ENCODE results near the gene COA8. TPM values are rescaled to one million over a fixed set of nuclear protein-coding genes. Genes with fewer than 3 reads are reported as not detected.

COA8 gene
- total and polyA plus RNA-seq, 9 donors = 36.6 to 61.2 (median 48.7) TPM

DNA sequence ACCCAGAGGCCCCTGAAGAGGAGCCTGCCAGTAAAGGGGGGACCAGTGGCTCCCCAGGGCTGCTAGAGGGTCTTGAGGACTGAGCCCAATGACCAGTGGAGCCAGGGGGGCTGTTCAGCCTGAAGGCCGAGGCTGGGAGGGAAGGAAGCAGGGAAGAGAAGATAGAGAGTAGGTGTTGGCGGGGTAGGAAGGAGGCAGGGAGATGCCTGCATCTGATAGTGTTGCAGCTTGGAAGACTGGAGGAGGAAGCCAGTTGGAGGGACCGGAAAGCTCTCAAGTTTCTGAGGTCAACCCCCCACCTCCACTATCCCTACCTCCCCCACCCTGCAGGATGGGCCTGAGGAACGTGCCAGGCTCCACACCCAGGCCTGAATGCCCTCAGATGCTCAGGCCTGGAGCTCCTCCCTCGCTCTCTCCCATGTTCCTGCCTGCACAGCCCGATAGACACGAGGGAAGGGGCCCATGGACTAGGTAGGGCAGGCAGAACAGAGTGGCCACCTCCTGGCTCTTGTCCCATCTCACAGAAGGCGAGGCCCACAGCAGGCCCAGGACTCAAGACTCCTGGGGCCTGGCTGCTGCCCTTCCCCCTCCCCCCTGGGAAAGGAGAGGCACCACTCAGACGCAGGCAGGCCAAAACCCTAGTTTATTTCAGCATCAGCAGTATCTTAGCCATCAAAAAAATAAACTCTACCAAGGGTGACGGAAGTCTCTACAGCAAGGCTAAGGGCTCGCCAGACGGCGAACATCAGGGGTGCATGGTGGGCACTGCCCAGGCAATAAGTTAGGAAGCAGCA, 43.5 kb upstream of the COA8 start:
- WGBS (ENCODE audit: insufficient coverage) = 60% methylated on average over 4 of the region's 13 CpGs
- no peak overlapping the region for H3K4me3 ChIP-seq (ENCODE audit: low read length)
- H3K27ac ChIP-seq (ENCODE audit: low read length) = no peak overlapping the region
- H3K9me3 ChIP-seq (replicated peaks; ENCODE audit: control insufficient read depth, low read depth, low read length) = no peaks in the 10 kb centered on the region
- DNase-seq = no peak
- peaks cover 11% of the 10 kb centered on the region for H3K36me3 ChIP-seq (ENCODE audit: control insufficient read depth, insufficient read depth, low read length)
- peaks cover 57% of the 10 kb centered on the region for H3K4me1 ChIP-seq (ENCODE audit: control insufficient read depth, insufficient read depth, low read length)
- peaks cover 30% of the 10 kb centered on the region for H3K27me3 ChIP-seq (ENCODE audit: control insufficient read depth, insufficient read depth, low read length)

DNA sequence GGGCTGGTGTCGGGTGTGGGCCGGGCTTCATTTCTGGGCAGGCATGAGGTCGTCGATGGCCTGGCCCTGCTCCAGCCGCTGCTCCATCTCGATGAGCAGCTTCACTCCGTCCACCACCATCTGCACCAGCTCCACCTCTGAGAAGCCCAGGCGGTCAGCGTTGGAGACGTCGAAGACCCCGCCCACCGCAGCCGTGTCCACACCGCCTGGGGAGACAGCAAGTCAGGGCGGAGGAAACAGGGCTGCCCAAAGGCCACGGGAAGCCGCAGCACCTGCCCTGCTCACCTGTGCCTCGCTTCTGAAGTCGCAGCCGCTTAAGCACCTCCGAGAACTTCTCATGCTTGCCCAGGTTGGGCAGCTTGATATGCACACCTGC, 42.9 kb upstream of the COA8 start:
- peaks cover 32% of the 10 kb centered on the region for H3K27me3 ChIP-seq (ENCODE audit: control insufficient read depth, insufficient read depth, low read length)
- H3K27ac ChIP-seq (ENCODE audit: low read length) = no peak overlapping the region
- no peaks in the 10 kb centered on the region for H3K9me3 ChIP-seq (replicated peaks; ENCODE audit: control insufficient read depth, low read depth, low read length)
- H3K4me3 ChIP-seq (ENCODE audit: low read length) = no peak overlapping the region
- DNase-seq = no peak
- H3K36me3 ChIP-seq (ENCODE audit: control insufficient read depth, insufficient read depth, low read length) = peaks cover 11% of the 10 kb centered on the region
- 73% methylated on average over 15 of the region's 22 CpGs for WGBS (ENCODE audit: insufficient coverage)
- H3K4me1 ChIP-seq (ENCODE audit: control insufficient read depth, insufficient read depth, low read length) = peaks cover 63% of the 10 kb centered on the region

DNA sequence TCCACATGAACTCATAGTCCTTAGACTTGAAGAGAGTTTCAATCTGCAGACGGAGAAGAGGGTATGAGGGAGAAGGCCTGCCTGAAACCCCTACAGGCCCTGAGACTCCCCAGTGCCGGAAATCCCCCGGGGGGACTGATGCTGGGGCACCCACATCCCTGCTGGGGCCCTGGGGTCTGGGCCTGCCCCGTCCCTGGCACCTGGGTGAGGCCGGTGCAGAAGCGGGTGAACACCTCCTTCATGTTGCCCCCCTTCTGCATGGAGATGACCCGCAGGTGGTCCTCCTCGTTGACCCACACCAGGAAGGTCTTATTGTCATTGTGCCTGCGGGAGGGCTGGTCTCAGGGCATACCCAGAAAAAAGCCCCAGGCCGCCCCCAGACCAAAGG, 42.5 kb upstream of the COA8 start:
- H3K4me3 ChIP-seq (ENCODE audit: low read length) = peak overlapping the region; percentile 50
- peaks cover 32% of the 10 kb centered on the region for H3K27me3 ChIP-seq (ENCODE audit: control insufficient read depth, insufficient read depth, low read length)
- WGBS (ENCODE audit: insufficient coverage) = 79% methylated on average over 6 of the region's 10 CpGs
- H3K27ac ChIP-seq (ENCODE audit: low read length) = no peak overlapping the region
- H3K4me1 ChIP-seq (ENCODE audit: control insufficient read depth, insufficient read depth, low read length) = peaks cover 66% of the 10 kb centered on the region
- H3K9me3 ChIP-seq (replicated peaks; ENCODE audit: control insufficient read depth, low read depth, low read length) = no peaks in the 10 kb centered on the region
- DNase-seq = no peak
- H3K36me3 ChIP-seq (ENCODE audit: control insufficient read depth, insufficient read depth, low read length) = peaks cover 11% of the 10 kb centered on the region

DNA sequence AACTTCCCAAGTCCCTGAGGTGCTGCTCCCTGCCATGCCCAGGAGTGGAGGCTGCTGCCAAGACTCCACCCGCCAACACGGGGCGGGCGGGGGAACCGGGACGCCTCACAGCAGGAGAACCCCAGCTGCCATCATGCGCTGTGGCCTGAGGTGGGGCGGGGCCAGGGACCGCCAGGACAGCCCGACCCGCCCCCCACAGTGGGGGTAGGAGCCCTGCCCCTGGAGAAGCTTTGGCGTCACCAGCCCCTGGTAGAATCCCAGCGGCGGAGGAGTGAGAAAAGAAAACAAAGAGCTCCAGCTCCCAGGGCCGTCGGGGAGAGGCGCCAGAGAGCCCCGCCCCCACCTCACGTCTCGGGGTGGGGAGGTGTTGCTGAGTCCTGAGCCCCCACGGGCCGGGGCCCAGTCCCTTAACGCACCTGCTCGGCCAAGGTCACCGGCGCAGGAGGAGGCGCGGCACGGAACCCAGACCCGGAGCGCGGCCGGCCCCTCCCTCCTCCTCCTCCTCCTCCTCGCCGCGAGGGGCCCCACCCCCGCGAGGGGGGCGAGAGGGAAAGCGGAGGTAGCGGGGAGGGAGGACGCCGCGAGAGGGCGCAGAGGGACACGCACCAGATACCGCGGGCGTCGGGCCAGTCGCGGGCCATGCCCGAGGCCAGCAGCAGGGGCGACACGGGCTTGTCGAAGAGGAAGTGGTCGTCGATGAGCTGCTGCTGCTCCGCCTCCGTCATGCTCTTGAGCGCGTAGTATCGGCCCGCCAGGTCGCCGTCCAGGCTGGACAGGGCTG, 41.9 kb upstream of the COA8 start:
- Histone ChIP-seq H3K4me3 (ENCODE audit: low read length) (peak overlapping the region; percentile 50), H3K36me3 (ENCODE audit: control insufficient read depth, insufficient read depth, low read length) (peaks cover 11% of the 10 kb centered on the region), H3K27ac (ENCODE audit: low read length) (no peak overlapping the region), H3K9me3 (replicated peaks; ENCODE audit: control insufficient read depth, low read depth, low read length) (no peaks in the 10 kb centered on the region), H3K27me3 (ENCODE audit: control insufficient read depth, insufficient read depth, low read length) (peaks cover 32% of the 10 kb centered on the region), H3K4me1 (ENCODE audit: control insufficient read depth, insufficient read depth, low read length) (peaks cover 69% of the 10 kb centered on the region)
- 2% methylated on average over 45 of the region's 66 CpGs for WGBS (ENCODE audit: insufficient coverage)
- peak; percentile 86 for DNase-seq

DNA sequence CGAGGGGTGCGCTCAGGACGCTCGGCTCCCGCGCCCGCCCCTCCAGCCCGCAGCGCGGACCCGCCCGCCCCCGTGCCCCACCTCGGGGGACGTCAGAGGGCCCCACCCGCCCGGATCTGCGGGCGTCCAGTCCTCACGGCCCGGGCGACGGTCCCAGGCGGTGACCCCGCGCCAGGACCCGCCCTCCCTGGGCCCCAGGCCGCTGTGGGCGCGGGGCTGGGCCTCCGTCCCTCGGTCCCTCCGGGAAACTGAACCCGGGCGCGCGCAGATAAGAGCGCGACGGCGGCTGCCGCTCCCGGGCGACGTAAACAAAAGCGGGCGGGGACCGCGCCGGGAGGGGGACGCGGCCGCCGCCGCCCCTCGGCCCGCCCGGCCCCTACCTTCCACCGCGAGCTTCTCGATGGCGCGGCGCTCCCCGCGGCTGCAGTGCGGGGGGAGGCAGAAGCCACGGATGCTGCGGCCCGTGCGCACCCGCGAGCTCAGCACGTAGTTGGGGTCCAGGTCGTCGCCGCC, 41.3 kb upstream of the COA8 start:
- no peaks in the 10 kb centered on the region for H3K9me3 ChIP-seq (replicated peaks; ENCODE audit: control insufficient read depth, low read depth, low read length)
- peak overlapping the region; percentile 51 for H3K4me3 ChIP-seq (ENCODE audit: low read length)
- WGBS (ENCODE audit: insufficient coverage) = 0% methylated on average over 77 of the region's 77 CpGs
- peaks cover 11% of the 10 kb centered on the region for H3K36me3 ChIP-seq (ENCODE audit: control insufficient read depth, insufficient read depth, low read length)
- H3K4me1 ChIP-seq (ENCODE audit: control insufficient read depth, insufficient read depth, low read length) = peaks cover 73% of the 10 kb centered on the region
- H3K27me3 ChIP-seq (ENCODE audit: control insufficient read depth, insufficient read depth, low read length) = peaks cover 32% of the 10 kb centered on the region
- DNase-seq = no peak
- H3K27ac ChIP-seq (ENCODE audit: low read length) = no peak overlapping the region

DNA sequence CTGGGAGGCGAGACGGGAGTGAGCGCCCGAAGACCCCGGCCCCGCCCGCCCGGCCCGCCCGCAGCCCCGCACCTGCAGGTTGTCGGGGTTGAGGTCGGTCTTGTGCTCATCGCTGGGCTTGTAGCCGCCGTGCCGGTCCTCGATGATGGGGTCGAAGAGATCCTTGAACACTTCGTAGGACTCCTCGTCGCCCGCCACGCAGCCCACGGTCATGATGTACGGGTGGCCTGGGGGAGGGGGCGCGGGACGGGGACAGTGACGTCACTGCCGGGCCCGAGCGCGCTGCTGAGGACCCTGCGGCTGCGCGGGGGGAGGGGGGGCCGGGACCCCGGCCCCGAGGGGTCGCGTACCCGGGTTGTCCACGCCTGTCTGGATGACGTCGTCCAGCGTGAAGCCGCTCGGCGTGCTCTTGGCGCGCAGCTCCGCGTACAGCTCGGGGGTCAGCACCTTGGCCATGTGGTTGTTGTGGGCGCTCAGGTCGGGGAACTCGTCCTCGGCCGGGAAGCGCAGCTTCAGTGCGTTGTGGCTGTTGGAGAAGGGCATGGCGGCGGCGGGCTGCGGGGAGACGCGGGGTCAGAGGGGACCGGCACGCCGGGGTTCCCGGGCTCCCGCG, 40.7 kb upstream of the COA8 start:
- Histone ChIP-seq H3K4me1 (ENCODE audit: control insufficient read depth, insufficient read depth, low read length) (peaks cover 76% of the 10 kb centered on the region), H3K9me3 (replicated peaks; ENCODE audit: control insufficient read depth, low read depth, low read length) (no peaks in the 10 kb centered on the region), H3K27me3 (ENCODE audit: control insufficient read depth, insufficient read depth, low read length) (peaks cover 32% of the 10 kb centered on the region), H3K36me3 (ENCODE audit: control insufficient read depth, insufficient read depth, low read length) (peaks cover 11% of the 10 kb centered on the region), H3K27ac (ENCODE audit: low read length) (no peak overlapping the region), H3K4me3 (ENCODE audit: low read length) (peak overlapping the region; percentile 51)
- under 1% methylated on average over 73 of the region's 74 CpGs for WGBS (ENCODE audit: insufficient coverage)
- DNase-seq = peak; percentile 43

DNA sequence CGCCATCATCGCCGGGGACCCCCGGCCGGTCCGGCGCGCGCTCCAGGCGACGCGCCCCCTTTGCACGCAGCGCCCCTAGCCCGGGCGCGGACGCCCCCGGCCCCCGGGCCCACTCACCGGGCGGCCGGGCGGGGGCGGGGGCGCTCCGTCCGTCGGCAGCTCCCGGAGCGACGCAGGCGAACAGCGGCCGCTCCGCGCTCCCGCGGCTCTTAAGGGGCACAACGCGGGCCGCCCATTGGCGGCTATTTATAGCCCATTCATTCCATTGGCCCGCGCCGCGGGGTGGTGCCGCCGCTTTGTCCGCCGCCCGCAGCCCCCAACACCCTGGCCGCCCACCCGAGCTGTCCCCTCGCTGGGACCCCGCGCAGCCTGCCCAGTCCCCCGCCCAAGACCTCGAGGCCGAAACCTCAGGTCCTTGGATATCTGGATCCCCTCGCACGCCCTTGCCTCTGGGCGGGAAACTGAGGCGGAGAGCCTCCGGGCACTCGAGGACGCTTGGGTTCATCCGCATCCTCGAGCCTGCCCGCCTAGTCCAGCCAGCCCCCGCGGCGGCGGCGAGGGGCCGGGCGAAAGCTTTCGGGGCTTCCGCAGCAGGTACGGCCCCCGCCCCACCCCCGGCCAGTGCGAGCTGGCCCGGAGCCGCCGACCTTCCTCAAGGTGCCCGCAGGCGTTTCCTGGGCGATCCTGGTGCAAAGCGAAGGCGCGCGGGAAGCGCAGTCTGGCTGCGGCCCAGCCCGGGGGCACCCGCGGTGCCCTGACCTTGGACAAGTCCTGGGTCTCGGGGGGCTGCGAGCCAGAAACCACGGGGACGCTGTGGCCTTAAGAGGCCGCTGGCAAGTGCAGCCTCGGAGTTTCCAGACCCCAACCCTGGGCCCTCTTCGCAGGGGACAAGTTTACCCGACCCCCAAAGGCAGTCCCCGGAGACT, 39.8 kb upstream of the COA8 start, which contains the start of gene CKB:
Gene CKB, minus strand, starts transcription at position 182 of the 926 bp plus-strand sequence. CDS start 337 bp downstream, outside the sequence.
- DNase-seq = peak; percentile 79
- Histone ChIP-seq H3K4me3 (ENCODE audit: low read length) (peak within 1 kb of the TSS; percentile 51), H3K27me3 (ENCODE audit: control insufficient read depth, insufficient read depth, low read length) (peaks cover 32% of the 10 kb centered on the region), H3K27ac (ENCODE audit: low read length) (no peak within 1 kb of the TSS), H3K9me3 (replicated peaks; ENCODE audit: control insufficient read depth, low read depth, low read length) (no peaks in the 10 kb centered on the region), H3K36me3 (ENCODE audit: control insufficient read depth, insufficient read depth, low read length) (peaks cover 11% of the 10 kb centered on the region), H3K4me1 (ENCODE audit: control insufficient read depth, insufficient read depth, low read length) (peaks cover 75% of the 10 kb centered on the region)
- WGBS (ENCODE audit: insufficient coverage) = under 1% methylated on average over 103 of the region's 107 CpGs

DNA sequence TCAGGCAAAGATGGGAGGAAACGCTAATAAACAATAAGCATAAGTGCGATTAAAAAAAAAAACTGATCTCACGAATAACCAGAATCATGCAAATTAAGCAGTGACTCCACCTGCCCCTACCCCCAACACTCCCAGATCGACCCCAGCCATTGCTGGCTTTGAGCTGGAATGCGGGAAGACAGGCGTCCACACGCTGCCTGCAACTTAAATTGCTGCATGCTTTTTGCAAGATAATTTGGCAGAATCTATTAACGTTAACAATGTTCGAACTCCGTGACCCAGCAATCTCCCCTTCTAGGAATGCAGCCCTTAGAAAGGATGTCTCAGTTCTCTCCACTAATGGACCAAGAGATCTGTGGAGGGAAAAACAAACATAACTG, 39.2 kb upstream of the COA8 start:
- peaks cover 11% of the 10 kb centered on the region for H3K36me3 ChIP-seq (ENCODE audit: control insufficient read depth, insufficient read depth, low read length)
- peaks cover 75% of the 10 kb centered on the region for H3K4me1 ChIP-seq (ENCODE audit: control insufficient read depth, insufficient read depth, low read length)
- 21% methylated on average over 7 of the region's 10 CpGs for WGBS (ENCODE audit: insufficient coverage)
- no peak overlapping the region for H3K27ac ChIP-seq (ENCODE audit: low read length)
- H3K4me3 ChIP-seq (ENCODE audit: low read length) = no peak overlapping the region
- no peaks in the 10 kb centered on the region for H3K9me3 ChIP-seq (replicated peaks; ENCODE audit: control insufficient read depth, low read depth, low read length)
- peaks cover 32% of the 10 kb centered on the region for H3K27me3 ChIP-seq (ENCODE audit: control insufficient read depth, insufficient read depth, low read length)
- DNase-seq = no peak
